ENCODE measurements around the gene SHMT2. TPM values are rescaled to one million over a fixed set of nuclear protein-coding genes. Genes with fewer than 3 reads are reported as not detected.

The SHMT2 gene
- total and polyA plus RNA-seq, 9 of the 15 experiments (the other 6 are each of a cell fraction or from before 2014, with no cell fraction given) = 46.1 to 319 (median 115) TPM

DNA sequence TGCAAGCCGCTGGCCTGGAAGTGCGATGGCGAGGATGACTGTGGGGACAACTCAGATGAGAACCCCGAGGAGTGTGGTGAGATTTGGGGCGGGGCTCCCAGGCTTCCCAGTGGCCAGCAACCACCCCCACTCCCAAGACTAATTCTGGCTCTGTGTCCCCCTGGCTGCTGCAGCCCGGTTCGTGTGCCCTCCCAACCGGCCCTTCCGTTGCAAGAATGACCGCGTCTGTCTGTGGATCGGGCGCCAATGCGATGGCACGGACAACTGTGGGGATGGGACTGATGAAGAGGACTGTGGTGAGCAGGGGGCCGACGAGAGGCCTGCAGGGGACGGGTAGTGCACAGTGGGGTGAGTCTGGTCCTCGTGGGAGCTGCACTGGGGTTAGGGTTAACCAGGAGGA lies 25.1 kb upstream of the SHMT2 start (continued):
- TF ChIP-seq, protein P1, sequence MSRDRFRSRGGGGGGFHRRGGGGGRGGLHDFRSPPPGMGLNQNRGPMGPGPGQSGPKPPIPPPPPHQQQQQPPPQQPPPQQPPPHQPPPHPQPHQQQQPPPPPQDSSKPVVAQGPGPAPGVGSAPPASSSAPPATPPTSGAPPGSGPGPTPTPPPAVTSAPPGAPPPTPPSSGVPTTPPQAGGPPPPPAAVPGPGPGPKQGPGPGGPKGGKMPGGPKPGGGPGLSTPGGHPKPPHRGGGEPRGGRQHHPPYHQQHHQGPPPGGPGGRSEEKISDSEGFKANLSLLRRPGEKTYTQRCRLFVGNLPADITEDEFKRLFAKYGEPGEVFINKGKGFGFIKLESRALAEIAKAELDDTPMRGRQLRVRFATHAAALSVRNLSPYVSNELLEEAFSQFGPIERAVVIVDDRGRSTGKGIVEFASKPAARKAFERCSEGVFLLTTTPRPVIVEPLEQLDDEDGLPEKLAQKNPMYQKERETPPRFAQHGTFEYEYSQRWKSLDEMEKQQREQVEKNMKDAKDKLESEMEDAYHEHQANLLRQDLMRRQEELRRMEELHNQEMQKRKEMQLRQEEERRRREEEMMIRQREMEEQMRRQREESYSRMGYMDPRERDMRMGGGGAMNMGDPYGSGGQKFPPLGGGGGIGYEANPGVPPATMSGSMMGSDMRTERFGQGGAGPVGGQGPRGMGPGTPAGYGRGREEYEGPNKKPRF (IDR thresholded peaks at IDR 0.05; ENCODE audit: low read depth, low read length) = no peak
- TF ChIP-seq, protein P2, sequence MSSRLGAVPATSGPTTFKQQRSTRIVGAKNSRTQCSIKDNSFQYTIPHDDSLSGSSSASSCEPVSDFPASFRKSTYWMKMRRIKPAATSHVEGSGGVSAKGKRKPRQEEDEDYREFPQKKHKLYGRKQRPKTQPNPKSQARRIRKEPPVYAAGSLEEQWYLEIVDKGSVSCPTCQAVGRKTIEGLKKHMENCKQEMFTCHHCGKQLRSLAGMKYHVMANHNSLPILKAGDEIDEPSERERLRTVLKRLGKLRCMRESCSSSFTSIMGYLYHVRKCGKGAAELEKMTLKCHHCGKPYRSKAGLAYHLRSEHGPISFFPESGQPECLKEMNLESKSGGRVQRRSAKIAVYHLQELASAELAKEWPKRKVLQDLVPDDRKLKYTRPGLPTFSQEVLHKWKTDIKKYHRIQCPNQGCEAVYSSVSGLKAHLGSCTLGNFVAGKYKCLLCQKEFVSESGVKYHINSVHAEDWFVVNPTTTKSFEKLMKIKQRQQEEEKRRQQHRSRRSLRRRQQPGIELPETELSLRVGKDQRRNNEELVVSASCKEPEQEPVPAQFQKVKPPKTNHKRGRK (tag; IDR thresholded peaks at IDR 0.05) = no peak
- TF ChIP-seq IRF2 (CRISPR knock-in tag; IDR thresholded peaks at IDR 0.05) (no peak), ZNF174 (CRISPR knock-in tag; IDR thresholded peaks at IDR 0.05) (no peak), ZNF165 (CRISPR knock-in tag; IDR thresholded peaks at IDR 0.05; ENCODE audit: borderline replicate concordance) (no peak), NR3C1 (CRISPR knock-in tag; IDR thresholded peaks at IDR 0.05) (no peak), CREM (IDR thresholded peaks at IDR 0.05; ENCODE audit: low read depth) (no peak), ZNF444 (CRISPR knock-in tag; IDR thresholded peaks at IDR 0.05) (no peak), GTF2F1 (IDR thresholded peaks at IDR 0.05; ENCODE audit: low read depth, low read length) (no peak), SIN3A (IDR thresholded peaks at IDR 0.05; ENCODE audit: borderline replicate concordance in 2 of 2, control insufficient read depth in 1 of 2, low read depth in 2 of 2, low read length in 2 of 2) (no peak), PRMT5 (CRISPR knock-in tag; IDR thresholded peaks at IDR 0.05) (no peak), MYC (IDR thresholded peaks at IDR 0.05; ENCODE audit: low read depth, low read length) (no peak), MYC (CRISPR knock-in tag; IDR thresholded peaks at IDR 0.05; ENCODE audit: borderline replicate concordance, low read depth) (no peak), NR1H2 (CRISPR knock-in tag; IDR thresholded peaks at IDR 0.05) (no peak)

Measured in K562 (cell line).